ENCODE results near the gene PLA2G3. TPM values are rescaled to one million over a fixed set of nuclear protein-coding genes. Genes with fewer than 3 reads are reported as not detected.
A peak's percentile ranks its signal among the peaks of the same experiment; 100 is the strongest.

The PLA2G3 gene
- polyA plus RNA-seq, 2 of the 4 experiments (the other 2 are of a cell fraction): not detected

DNA sequence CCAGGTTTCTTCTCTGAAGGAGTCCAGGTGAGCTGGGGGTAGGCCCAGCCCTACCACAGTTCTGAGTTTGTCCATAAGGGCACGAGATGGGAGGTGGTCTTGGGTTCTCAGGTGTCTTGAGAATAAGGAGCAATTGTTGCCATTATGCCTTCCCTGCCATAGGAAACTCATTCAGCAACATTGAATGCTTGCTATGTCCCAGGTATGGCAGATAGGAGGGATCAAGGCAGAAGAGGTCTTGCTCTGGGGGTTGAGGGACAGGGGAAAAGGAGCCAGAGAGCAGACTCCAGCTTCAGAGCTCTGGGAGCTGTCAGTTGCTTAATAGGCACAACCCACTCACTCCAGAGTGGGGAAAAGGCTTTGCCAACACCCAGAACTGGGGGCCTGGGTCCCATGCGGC, 37.2 kb downstream of the PLA2G3 start:
- H3K27ac ChIP-seq: peak overlapping the region in 1 of 2 experiments; percentile 70; a peak in 3 of 6 replicates
- TF ChIP-seq, protein P1, sequence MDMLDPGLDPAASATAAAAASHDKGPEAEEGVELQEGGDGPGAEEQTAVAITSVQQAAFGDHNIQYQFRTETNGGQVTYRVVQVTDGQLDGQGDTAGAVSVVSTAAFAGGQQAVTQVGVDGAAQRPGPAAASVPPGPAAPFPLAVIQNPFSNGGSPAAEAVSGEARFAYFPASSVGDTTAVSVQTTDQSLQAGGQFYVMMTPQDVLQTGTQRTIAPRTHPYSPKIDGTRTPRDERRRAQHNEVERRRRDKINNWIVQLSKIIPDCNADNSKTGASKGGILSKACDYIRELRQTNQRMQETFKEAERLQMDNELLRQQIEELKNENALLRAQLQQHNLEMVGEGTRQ (IDR thresholded peaks at IDR 0.05): no peak
- no peak for TF ChIP-seq ELK1 (IDR thresholded peaks at IDR 0.05; ENCODE audit: low read depth, low read length)
- TF ChIP-seq, protein P2, sequence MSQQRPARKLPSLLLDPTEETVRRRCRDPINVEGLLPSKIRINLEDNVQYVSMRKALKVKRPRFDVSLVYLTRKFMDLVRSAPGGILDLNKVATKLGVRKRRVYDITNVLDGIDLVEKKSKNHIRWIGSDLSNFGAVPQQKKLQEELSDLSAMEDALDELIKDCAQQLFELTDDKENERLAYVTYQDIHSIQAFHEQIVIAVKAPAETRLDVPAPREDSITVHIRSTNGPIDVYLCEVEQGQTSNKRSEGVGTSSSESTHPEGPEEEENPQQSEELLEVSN (IDR thresholded peaks at IDR 0.05; ENCODE audit: borderline replicate concordance, low read depth): no peak
- no peak for TF ChIP-seq EHF (CRISPR knock-in tag; IDR thresholded peaks at IDR 0.05)
- no peak for TF ChIP-seq GATA3 (IDR thresholded peaks at IDR 0.05; ENCODE audit: borderline replicate concordance)
- TF ChIP-seq MAFK (IDR thresholded peaks at IDR 0.05; ENCODE audit: partially characterized antibody): no peak
- TF ChIP-seq JUNB (IDR thresholded peaks at IDR 0.05): no peak
- no peak for TF ChIP-seq RCOR1 (IDR thresholded peaks at IDR 0.05; ENCODE audit: low read depth, low read length)
- no peak for TF ChIP-seq PBX3 (IDR thresholded peaks at IDR 0.05)
- TF ChIP-seq TP53 (CRISPR knock-in tag; IDR thresholded peaks at IDR 0.05): no peak
- TF ChIP-seq RFX5 (IDR thresholded peaks at IDR 0.05): no peak
- no peak for TF ChIP-seq HOXA7 (CRISPR knock-in tag; IDR thresholded peaks at IDR 0.05)
- TF ChIP-seq ZC3H11A (IDR thresholded peaks at IDR 0.05): no peak
- TF ChIP-seq, protein P3, sequence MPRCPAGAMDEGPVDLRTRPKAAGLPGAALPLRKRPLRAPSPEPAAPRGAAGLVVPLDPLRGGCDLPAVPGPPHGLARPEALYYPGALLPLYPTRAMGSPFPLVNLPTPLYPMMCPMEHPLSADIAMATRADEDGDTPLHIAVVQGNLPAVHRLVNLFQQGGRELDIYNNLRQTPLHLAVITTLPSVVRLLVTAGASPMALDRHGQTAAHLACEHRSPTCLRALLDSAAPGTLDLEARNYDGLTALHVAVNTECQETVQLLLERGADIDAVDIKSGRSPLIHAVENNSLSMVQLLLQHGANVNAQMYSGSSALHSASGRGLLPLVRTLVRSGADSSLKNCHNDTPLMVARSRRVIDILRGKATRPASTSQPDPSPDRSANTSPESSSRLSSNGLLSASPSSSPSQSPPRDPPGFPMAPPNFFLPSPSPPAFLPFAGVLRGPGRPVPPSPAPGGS (IDR thresholded peaks at IDR 0.05): no peak
- no peak for TF ChIP-seq CHD2 (IDR thresholded peaks at IDR 0.05; ENCODE audit: low read length, partially characterized antibody)

DNA sequence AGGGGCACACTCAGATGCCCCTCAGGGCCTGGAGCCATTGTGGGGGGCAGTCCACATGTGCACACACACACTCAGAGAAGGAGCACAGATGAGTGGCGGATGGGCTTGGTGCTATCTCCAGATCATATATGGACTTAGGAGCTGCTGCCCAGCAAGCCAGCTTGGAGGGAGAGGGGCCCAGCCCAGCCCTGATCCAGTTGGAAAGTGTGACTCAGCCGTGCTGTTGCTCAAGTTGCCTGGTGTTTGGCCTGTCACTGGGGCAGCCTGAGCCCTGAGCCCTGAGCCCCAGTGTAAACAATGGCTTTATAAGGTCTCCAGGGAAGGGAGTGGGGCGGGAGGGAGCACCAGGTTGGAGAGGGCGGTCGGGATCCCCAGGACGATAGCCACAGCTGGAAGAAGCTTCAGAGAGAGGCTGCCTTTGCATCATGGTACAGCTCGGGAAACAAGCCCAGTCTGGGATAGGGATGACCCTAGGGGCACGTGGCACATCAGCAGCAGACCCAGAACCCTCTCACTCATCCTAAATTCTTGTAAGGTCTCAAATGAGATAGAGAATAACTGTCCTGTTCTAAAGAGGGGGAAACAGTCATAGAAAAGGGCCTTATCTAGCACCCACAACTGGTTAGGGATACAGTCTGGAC, 37.7 kb downstream of the PLA2G3 start:
- TF ChIP-seq CEBPB (IDR thresholded peaks at IDR 0.05) (peak in 1 of 2 experiments; percentile 29; a peak in 1 of 4 replicates), FOSL2 (IDR thresholded peaks at IDR 0.05) (0 out of 2 replicates have a peak, but pooled peaks have one; percentile 10), FOSL2 (CRISPR knock-in tag; IDR thresholded peaks at IDR 0.05) (peak; percentile 58), CBX2 (IDR thresholded peaks at IDR 0.05; ENCODE audit: borderline replicate concordance, low read depth) (no peak)
- CTCF ChIA-PET: interaction anchor here (0.6 to 1.9 kb wide), 8 partner anchors 9 to 170 kb away, joined by 3 to 6 read pairs (median 4); no protein-coding TSS in a partner anchor
- H3K27ac ChIP-seq: peak overlapping the region in 1 of 2 experiments; percentile 70; a peak in 3 of 6 replicates
- no peaks in the 10 kb centered on the region for H3K9me3 ChIP-seq
- ATAC-seq: peak; percentile 60 to 67
- DNase-seq (ENCODE audit: low read depth in 1 of 2, low spot score in 1 of 2): peak in 1 of 2 experiments; percentile 57
- no peak for FAIRE-seq
- 68% methylated on average over 7 of the region's 8 CpGs for WGBS (ENCODE audit: missing lambda C conversion rate)
- H3K4me3 ChIP-seq: no peak overlapping the region
- H3K4me2 ChIP-seq: peak overlapping the region; percentile 24
- POLR2A ChIA-PET: interaction anchor here (1.0 kb wide), 2 partner anchors 9 to 22 kb away, joined by 3 to 4 read pairs; partner anchors contain the start of gene SMTN
- H3K4me1 ChIP-seq: peaks cover 14% of the 10 kb centered on the region

More for the DNA sequence above, 37.2 kb downstream of the PLA2G3 start:
- DNase-seq (ENCODE audit: low read depth in 1 of 2, low spot score in 1 of 2): no peak
- ATAC-seq: no peak
- H3K4me1 ChIP-seq: peaks cover 14% of the 10 kb centered on the region
- POLR2A ChIA-PET: interaction anchor here (1.0 kb wide), 1 partner anchor 22 kb away, joined by 4 read pairs; the partner anchor contains the start of gene SMTN
- H3K9me3 ChIP-seq: no peaks in the 10 kb centered on the region
- WGBS (ENCODE audit: missing lambda C conversion rate): 83% methylated on average over 2 of the region's 2 CpGs
- CTCF ChIA-PET: interaction anchor here (1.9 kb wide), 2 partner anchors 9 to 18 kb away, joined by 5 to 6 read pairs; no protein-coding TSS in a partner anchor
- no peak overlapping the region for H3K4me3 ChIP-seq
- H3K4me2 ChIP-seq: no peak overlapping the region
- no peak for FAIRE-seq

Data from A549 (cell line).